Panc1 (cell line): Measurements from ENCODE around the gene CCR5AS.
"Not testable (repeated sequence)": the region's sequence is repeated elsewhere in the genome, so short reads cannot be mapped to it uniquely, and the experiment has no call there.

Experiments
- ATAC-seq: fragments of 200-7000 bp; cut with Tn5 transposase; 2 replicates; pipeline ENCODE4 v1.9.1; 2020; ENCODE audit warnings: mild to moderate bottlenecking, moderate library complexity
- BruUV-seq: library from RNA; stranded (reverse); fragments of 400-500 nt; replicated peaks from 2 replicates; lab custom pipeline; 2021; lab: Mats Ljungman, UMichigan
- CTCF ChIA-PET: fragments of 300-600 bp; sonication (Branson Sonifier 250); formaldehyde crosslinking; loops from one replicate; lab custom pipeline; 2022; ENCODE audit warnings: antibody characterized with exemption; lab: Charles Lee
- POLR2A ChIA-PET: fragments of 300-600 bp; sonication (Branson Sonifier 250); formaldehyde crosslinking; loops from one replicate; lab custom pipeline; 2022; ENCODE audit warnings: antibody characterized with exemption; lab: Charles Lee
- DNase-seq: peaks from one replicate; pipeline ENCODE4 v3.0.0-alpha.2; 2010; ENCODE audit warnings: low read depth, low spot score
- H3K27ac ChIP-seq: 2 replicates; pipeline ENCODE4 v1.5.1; 2011; ENCODE audit warnings: mild to moderate bottlenecking, low read length, inconsistent platforms
- H3K27me3 ChIP-seq: fragments of 200-500 bp; sonication (Bioruptor generic); 2 replicates; pipeline ENCODE4 v1.6.0; 2014; ENCODE audit warnings: low read length, inconsistent platforms; ENCODE audit not compliant: control insufficient read depth, insufficient read depth
- H3K36me3 ChIP-seq: fragments of 200-500 bp; sonication (Bioruptor generic); 2 replicates; pipeline ENCODE4 v1.5.1; 2014; ENCODE audit warnings: inconsistent platforms, mild to moderate bottlenecking, low read length, moderate library complexity; ENCODE audit not compliant: control insufficient read depth, insufficient read depth
- H3K4me1 ChIP-seq: 2 replicates; pipeline ENCODE4 v1.5.1; 2011; ENCODE audit warnings: inconsistent platforms, mild to moderate bottlenecking, low read length, moderate library complexity; ENCODE audit not compliant: control insufficient read depth, insufficient read depth
- H3K4me3 ChIP-seq, 2 experiments: 2 replicates each; pipeline ENCODE4 v1.5.1; 2011 to 2012; ENCODE audit warnings: low read depth in 2 of 2, low read length in 2 of 2, mild to moderate bottlenecking in 2 of 2, inconsistent platforms in 1 of 2, moderate library complexity in 1 of 2
- H3K9me3 ChIP-seq: fragments of 200-500 bp; sonication (Bioruptor generic); 2 replicates; pipeline ENCODE4 v1.5.1; 2014; ENCODE audit warnings: low read depth, mild to moderate bottlenecking, inconsistent platforms, low read length, moderate library complexity; ENCODE audit not compliant: control insufficient read depth, insufficient read depth
- POLR2AphosphoS5 ChIP-seq: IDR thresholded peaks from 2 replicates; pipeline ENCODE4 v1.6.1; 2012; ENCODE audit warnings: mild to moderate bottlenecking, low read depth, low read length, moderate library complexity
- SIN3A ChIP-seq: IDR thresholded peaks from 2 replicates; pipeline ENCODE4 v1.6.1; 2012; ENCODE audit warnings: low read depth, mild to moderate bottlenecking, low read length, moderate library complexity, borderline replicate concordance; ENCODE audit not compliant: insufficient read depth
- TCF7L2 ChIP-seq: IDR thresholded peaks from 2 replicates; pipeline ENCODE4 v1.6.1; 2011; ENCODE audit warnings: mild to moderate bottlenecking, low read depth, low read length, inconsistent platforms
- in situ Hi-C: cut with HindIII; loops from 2 replicates; pipeline ENCODE4 v1.10.0; 2016; ENCODE audit warnings: low sequenced_read_pairs, low pct_unique_long_range_greater_than_20kb
- intact Hi-C: fragments of 100-400 bp; cut with micrococcal nuclease; formaldehyde crosslinking; loops from one replicate; pipeline ENCODE4 v1.10.0; 2022; ENCODE audit not compliant: unreplicated experiment
- TF ChIP-seq, protein P1 (sequence below), 2 experiments: IDR thresholded peaks; 2 replicates each; pipeline ENCODE4 v1.6.1; 2011 to 2012; ENCODE audit warnings: low read depth in 2 of 2, control low read depth in 1 of 2, low read length in 1 of 2, mild to moderate bottlenecking in 1 of 2, moderate library complexity in 1 of 2; ENCODE audit not compliant: insufficient read depth in 1 of 2
- TF ChIP-seq, protein P2 (sequence below): fragments of 450-650 bp; IDR thresholded peaks from 2 replicates; pipeline ENCODE4 v1.5.1; 2017; ENCODE audit warnings: mild to moderate bottlenecking

The CCR5AS gene

DNA sequence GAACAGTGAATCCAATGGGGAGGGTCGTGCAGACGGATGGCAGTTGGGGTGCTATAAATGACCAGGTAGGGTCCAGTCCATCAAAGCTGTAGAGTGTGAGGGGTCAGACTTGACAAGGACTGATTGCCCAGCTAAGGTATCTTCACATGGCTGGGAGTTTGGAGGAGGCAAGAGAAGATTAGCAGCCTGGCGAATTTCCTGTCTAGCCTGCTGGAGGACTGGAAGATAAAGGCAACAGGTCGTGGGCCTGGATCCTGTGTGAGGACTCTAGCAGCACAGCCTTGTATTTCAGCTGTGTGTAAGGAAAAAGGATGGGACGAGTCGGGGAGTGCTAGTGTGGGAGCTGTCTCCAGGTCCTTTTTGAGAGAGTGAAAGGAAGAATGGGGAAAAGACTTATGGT lies 17.6 kb downstream of the CCR5AS start:
- Histone ChIP-seq H3K27me3 (no peaks in the 10 kb centered on the region), H3K9me3 (no peaks in the 10 kb centered on the region), H3K4me1 (no peaks in the 10 kb centered on the region), H3K36me3 (no peaks in the 10 kb centered on the region), H3K27ac (no peak overlapping the region), H3K4me3 (no peak overlapping the region)
- ChIA-PET CTCF (no interaction called here), POLR2A (no interaction called here)
- DNase-seq (no peak), ATAC-seq (no peak)
- intact Hi-C loops: no loop called here
- in situ Hi-C loops: no loop called here
- TF ChIP-seq POLR2AphosphoS5: no peak
- no TSS peak for BruUV-seq

DNA sequence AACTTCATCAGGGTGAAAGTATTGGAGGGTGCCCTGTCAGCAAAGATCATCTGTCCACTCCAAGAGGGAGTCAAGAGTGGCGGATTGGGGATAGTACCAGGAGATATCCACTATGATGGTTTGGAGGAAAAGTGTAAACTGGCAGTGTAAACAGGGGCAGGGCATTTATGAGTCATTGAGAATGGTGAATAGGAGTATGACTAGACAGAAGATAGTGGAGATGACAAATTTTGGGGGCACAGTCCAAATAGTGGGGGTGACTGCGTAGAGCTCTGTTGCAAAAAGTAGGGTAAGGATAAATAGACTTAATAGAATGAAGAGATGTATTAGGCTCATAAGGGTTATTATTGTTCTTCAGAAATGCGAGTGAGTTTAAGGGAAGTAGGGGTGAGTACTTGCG lies 18.0 kb downstream of the CCR5AS start:
- BruUV-seq, H3K4me1 ChIP-seq, H3K36me3 ChIP-seq, H3K9me3 ChIP-seq, in situ Hi-C loops, ATAC-seq, H3K27me3 ChIP-seq, H3K27ac ChIP-seq, DNase-seq, CTCF ChIA-PET, H3K4me3 ChIP-seq, POLR2A ChIA-PET, intact Hi-C loops: not testable (repeated sequence)

DNA sequence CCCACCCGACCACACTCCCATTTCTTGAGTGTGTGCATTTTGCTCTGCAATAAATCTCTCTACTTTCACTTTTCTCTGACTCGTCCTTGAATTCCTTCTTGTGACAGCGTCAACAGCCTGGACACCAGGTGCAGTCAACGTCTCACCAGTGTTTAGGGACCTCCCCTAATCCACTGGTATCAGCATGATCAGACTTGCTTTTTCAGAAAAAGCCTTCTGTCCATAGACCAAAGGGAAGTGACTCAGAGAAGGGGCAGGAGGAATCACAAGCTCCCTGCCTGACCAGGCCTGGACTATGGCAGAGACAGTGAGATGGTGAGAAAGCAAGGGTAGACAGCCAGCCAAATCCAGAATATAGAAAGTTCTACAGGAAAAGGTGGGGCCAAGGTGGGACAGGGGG lies 20.7 kb downstream of the CCR5AS start:
- Histone ChIP-seq H3K4me1 (no peaks in the 10 kb centered on the region), H3K27me3 (no peaks in the 10 kb centered on the region), H3K4me3 (no peak overlapping the region), H3K9me3 (no peaks in the 10 kb centered on the region), H3K27ac (no peak overlapping the region), H3K36me3 (no peaks in the 10 kb centered on the region)
- DNase-seq (no peak), ATAC-seq (no peak)
- intact Hi-C loops (no loop called here), in situ Hi-C loops (no loop called here)
- BruUV-seq: no TSS peak
- ChIA-PET POLR2A (no interaction called here), CTCF (no interaction called here)
- TF ChIP-seq POLR2AphosphoS5: no peak
- TF ChIP-seq, protein P1, sequence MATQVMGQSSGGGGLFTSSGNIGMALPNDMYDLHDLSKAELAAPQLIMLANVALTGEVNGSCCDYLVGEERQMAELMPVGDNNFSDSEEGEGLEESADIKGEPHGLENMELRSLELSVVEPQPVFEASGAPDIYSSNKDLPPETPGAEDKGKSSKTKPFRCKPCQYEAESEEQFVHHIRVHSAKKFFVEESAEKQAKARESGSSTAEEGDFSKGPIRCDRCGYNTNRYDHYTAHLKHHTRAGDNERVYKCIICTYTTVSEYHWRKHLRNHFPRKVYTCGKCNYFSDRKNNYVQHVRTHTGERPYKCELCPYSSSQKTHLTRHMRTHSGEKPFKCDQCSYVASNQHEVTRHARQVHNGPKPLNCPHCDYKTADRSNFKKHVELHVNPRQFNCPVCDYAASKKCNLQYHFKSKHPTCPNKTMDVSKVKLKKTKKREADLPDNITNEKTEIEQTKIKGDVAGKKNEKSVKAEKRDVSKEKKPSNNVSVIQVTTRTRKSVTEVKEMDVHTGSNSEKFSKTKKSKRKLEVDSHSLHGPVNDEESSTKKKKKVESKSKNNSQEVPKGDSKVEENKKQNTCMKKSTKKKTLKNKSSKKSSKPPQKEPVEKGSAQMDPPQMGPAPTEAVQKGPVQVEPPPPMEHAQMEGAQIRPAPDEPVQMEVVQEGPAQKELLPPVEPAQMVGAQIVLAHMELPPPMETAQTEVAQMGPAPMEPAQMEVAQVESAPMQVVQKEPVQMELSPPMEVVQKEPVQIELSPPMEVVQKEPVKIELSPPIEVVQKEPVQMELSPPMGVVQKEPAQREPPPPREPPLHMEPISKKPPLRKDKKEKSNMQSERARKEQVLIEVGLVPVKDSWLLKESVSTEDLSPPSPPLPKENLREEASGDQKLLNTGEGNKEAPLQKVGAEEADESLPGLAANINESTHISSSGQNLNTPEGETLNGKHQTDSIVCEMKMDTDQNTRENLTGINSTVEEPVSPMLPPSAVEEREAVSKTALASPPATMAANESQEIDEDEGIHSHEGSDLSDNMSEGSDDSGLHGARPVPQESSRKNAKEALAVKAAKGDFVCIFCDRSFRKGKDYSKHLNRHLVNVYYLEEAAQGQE (IDR thresholded peaks at IDR 0.05; ENCODE audit: insufficient read depth in 1 of 2, low read depth in 2 of 2, low read length in 1 of 2): no peak
- TF ChIP-seq, protein P2, sequence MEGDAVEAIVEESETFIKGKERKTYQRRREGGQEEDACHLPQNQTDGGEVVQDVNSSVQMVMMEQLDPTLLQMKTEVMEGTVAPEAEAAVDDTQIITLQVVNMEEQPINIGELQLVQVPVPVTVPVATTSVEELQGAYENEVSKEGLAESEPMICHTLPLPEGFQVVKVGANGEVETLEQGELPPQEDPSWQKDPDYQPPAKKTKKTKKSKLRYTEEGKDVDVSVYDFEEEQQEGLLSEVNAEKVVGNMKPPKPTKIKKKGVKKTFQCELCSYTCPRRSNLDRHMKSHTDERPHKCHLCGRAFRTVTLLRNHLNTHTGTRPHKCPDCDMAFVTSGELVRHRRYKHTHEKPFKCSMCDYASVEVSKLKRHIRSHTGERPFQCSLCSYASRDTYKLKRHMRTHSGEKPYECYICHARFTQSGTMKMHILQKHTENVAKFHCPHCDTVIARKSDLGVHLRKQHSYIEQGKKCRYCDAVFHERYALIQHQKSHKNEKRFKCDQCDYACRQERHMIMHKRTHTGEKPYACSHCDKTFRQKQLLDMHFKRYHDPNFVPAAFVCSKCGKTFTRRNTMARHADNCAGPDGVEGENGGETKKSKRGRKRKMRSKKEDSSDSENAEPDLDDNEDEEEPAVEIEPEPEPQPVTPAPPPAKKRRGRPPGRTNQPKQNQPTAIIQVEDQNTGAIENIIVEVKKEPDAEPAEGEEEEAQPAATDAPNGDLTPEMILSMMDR: no peak
- no peak for TF ChIP-seq TCF7L2
- no peak for TF ChIP-seq SIN3A
